Endothelial cell of umbilical vein (primary cell): Measurements from ENCODE around the gene ZNF487. TPM values are rescaled to one million over a fixed set of nuclear protein-coding genes. Genes with fewer than 3 reads are reported as not detected.

Experiments
- BruUV-seq: library from RNA; stranded (reverse); fragments of 400-500 nt; replicated peaks from 2 replicates; lab custom pipeline; 2021; lab: Mats Ljungman, UMichigan
- CTCF ChIA-PET: fragments of 300-600, 350-600 bp; sonication (Branson Sonifier 250); formaldehyde crosslinking; loops from one replicate; lab custom pipeline; 2021; ENCODE audit warnings: antibody characterized with exemption, inconsistent platforms; lab: Charles Lee
- POLR2A ChIA-PET: fragments of 300-600, 350-600 bp; sonication (Branson Sonifier 250); formaldehyde crosslinking; loops from one replicate; lab custom pipeline; 2021; ENCODE audit warnings: antibody characterized with exemption, inconsistent platforms; lab: Charles Lee
- DNase-seq: peaks from one replicate; pipeline ENCODE4 v3.0.0-alpha.2; 2011; ENCODE audit warnings: low read depth, low spot score
- FAIRE-seq: peaks from 2 replicates; lab custom pipeline; 2011; peaks lifted over from hg19 to GRCh38; lab: Jason Lieb, UNC
- H2AFZ ChIP-seq: 2 replicates; pipeline ENCODE4 v1.6.0; 2012; ENCODE audit warnings: low read depth, low read length, control low read depth, inconsistent platforms
- H3K27ac ChIP-seq: 2 replicates; pipeline ENCODE4 v1.5.1; 2011; ENCODE audit warnings: low read depth, mild to moderate bottlenecking, control low read depth, low read length, moderate library complexity; ENCODE audit not compliant: insufficient read depth
- H3K27me3 ChIP-seq, 2 experiments: 2 replicates each; pipeline versions ENCODE4 v1.6.0 to v1.6.1; 2011; ENCODE audit warnings: low read length in 2 of 2, mixed read lengths in 1 of 2; ENCODE audit not compliant: control insufficient read depth in 2 of 2, insufficient read depth in 2 of 2
- H3K36me3 ChIP-seq, 2 experiments: 2 replicates in 1 of 2; 3 replicates in 1 of 2; pipeline ENCODE4 v1.5.1; 2011; ENCODE audit warnings: low read length in 2 of 2, mild to moderate bottlenecking in 1 of 2, moderate library complexity in 1 of 2; ENCODE audit not compliant: control insufficient read depth in 2 of 2, insufficient read depth in 2 of 2; ENCODE audit errors: extremely low read depth in 1 of 2
- H3K4me1 ChIP-seq: 3 replicates; pipeline ENCODE4 v1.5.1; 2011; ENCODE audit warnings: mild to moderate bottlenecking, low read length; ENCODE audit not compliant: control insufficient read depth, insufficient read depth; ENCODE audit errors: extremely low read depth
- H3K4me2 ChIP-seq: 2 replicates; pipeline ENCODE4 v1.6.1; 2011; ENCODE audit warnings: low read length, control low read depth, mixed read lengths; ENCODE audit not compliant: insufficient read depth
- H3K4me3 ChIP-seq, 3 experiments: fragments of 200-600 bp in 1 of 3; sonication (generic), shearing (Covaris generic) in 1 of 3; replicated peaks in 1 of 3; 2 replicates each; pipeline ENCODE4 v1.5.1; 2011 to 2016; ENCODE audit warnings: control low read depth in 3 of 3, low read length in 3 of 3, mild to moderate bottlenecking in 2 of 3, inconsistent platforms in 1 of 3, low read depth in 1 of 3, moderate library complexity in 1 of 3; ENCODE audit not compliant: insufficient read depth in 1 of 3
- H3K79me2 ChIP-seq: 2 replicates; pipeline ENCODE4 v1.6.0; 2012; ENCODE audit warnings: low read length, inconsistent platforms; ENCODE audit not compliant: control insufficient read depth, insufficient read depth
- H3K9ac ChIP-seq: replicated peaks from 2 replicates; pipeline ENCODE3; 2011; ENCODE audit warnings: low read length, control low read depth; ENCODE audit not compliant: insufficient read depth; ENCODE audit errors: extremely low read depth
- H3K9me1 ChIP-seq: replicated peaks from 3 replicates; pipeline ENCODE4 v1.6.0; 2011; ENCODE audit warnings: mild to moderate bottlenecking, low read length; ENCODE audit not compliant: control insufficient read depth, insufficient read depth; ENCODE audit errors: extremely low read depth
- H3K9me3 ChIP-seq: replicated peaks from 2 replicates; pipeline ENCODE4 v1.5.1; 2012; ENCODE audit warnings: low read length, inconsistent platforms; ENCODE audit not compliant: control insufficient read depth, insufficient read depth
- H4K20me1 ChIP-seq: replicated peaks from 2 replicates; pipeline ENCODE3; 2011; ENCODE audit warnings: mild to moderate bottlenecking, low read length; ENCODE audit not compliant: control insufficient read depth, insufficient read depth; ENCODE audit errors: extremely low read depth
- CTCF ChIP-seq, 2 donors: IDR thresholded peaks; 1 replicate in 1 of 2; 2 replicates in 1 of 2; pipeline ENCODE4 v1.5.1; 2011; ENCODE audit warnings: low read length in 2 of 2, mild to moderate bottlenecking in 2 of 2, moderate library complexity in 2 of 2, control low read depth in 1 of 2, inconsistent platforms in 1 of 2, low read depth in 1 of 2; ENCODE audit not compliant: insufficient read depth in 1 of 2; ENCODE audit errors: extremely low read depth in 1 of 2
- EZH2 ChIP-seq: IDR thresholded peaks from 2 replicates; pipeline ENCODE4 v1.6.1; 2012; ENCODE audit warnings: borderline replicate concordance, low read depth, mild to moderate bottlenecking, moderate library complexity, low read length, inconsistent platforms; ENCODE audit not compliant: severe bottlenecking
- GATA2 ChIP-seq: IDR thresholded peaks from 2 replicates; pipeline ENCODE4 v1.7.0; 2011; ENCODE audit warnings: low read depth, mild to moderate bottlenecking, moderate library complexity, mixed read lengths, low read length; ENCODE audit not compliant: insufficient read length, insufficient read depth
- JUN ChIP-seq: IDR thresholded peaks from 2 replicates; pipeline ENCODE4 v1.6.1; 2011; ENCODE audit warnings: borderline replicate concordance, low read depth; ENCODE audit not compliant: insufficient read length, insufficient read depth
- MAX ChIP-seq: IDR thresholded peaks from 2 replicates; pipeline ENCODE4 v1.6.1; 2011; ENCODE audit not compliant: insufficient read depth, insufficient read length
- MYC ChIP-seq: IDR thresholded peaks from one replicate; pipeline ENCODE4 v1.6.1; 2011; ENCODE audit warnings: mild to moderate bottlenecking, low read depth, low read length
- POLR2A ChIP-seq: IDR thresholded peaks from 2 replicates; pipeline ENCODE4 v1.6.1; 2012; ENCODE audit warnings: low read depth, mild to moderate bottlenecking, control low read depth, low read length
- dilution Hi-C: fragments of 300-500 bp; cut with MboI; formaldehyde crosslinking; loops from one replicate; pipeline ENCODE4 v1.15.0; 2019; ENCODE audit warnings: low sequenced_read_pairs; ENCODE audit not compliant: extremely low pct_ligation_motif_present
- intact Hi-C: fragments of 100-400 bp; cut with micrococcal nuclease; formaldehyde crosslinking; loops from one replicate; pipeline ENCODE4 v1.10.0; 2022
- polyA plus RNA-seq, 4 experiments: library from polyadenylated mRNA; depleted of rRNA in 3 of 4; stranded (reverse) in 3 of 4; unstranded in 1 of 4; fragments of >200 nt; gene quantifications; 2 replicates each; pipeline versions ENCODE4 v1.2.1 to v1.2.3, GENCODE V29; 2011 to 2012; ENCODE audit warnings: missing spikeins in 1 of 4
- total RNA-seq: library from RNA; stranded (reverse); gene quantifications from 2 replicates; pipeline ENCODE4 v1.2.3, GENCODE V29; 2021

Gene ZNF487
- total and polyA plus RNA-seq, 2 donors (not counting 3 experiments of a cell fraction or from before 2014, with no cell fraction given), result 2.1 to 2.6 TPM

DNA sequence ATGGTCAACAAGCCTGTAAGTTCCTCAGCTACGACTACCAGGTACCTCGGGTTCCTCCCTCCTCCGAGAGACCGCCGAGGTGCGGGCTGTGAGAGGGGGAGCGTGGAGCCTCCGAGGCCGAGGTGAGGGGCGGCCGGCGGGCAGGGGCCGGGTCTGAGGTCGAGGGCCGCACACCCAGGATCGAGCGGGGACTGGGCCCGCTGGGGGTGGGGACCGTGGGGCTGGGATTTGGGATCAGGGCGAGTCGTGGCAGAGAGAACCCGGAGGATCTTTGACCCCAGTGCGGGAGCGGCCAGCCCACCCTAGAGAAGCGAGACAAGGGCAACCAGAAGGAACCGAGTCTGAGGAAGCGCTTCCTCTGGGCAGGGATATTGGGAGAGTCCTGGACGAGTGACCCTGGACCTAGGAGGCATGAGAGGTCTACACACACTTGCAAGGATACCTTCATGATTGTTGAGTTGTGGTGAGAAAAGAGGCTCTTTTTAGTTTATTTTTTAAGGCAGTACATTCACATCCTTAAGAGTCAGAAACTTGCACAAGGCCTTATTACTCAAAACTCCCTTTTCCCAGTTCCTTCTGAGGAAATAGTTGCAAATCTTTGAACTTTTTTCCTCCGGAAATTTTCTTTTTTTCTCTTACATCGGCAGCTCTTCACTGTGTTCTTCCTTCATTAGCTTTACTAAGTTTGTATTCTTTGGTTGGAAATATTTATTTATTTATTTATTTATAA, 395 bp downstream of the ZNF487 start:
- Histone ChIP-seq H4K20me1 (no peaks in the 10 kb centered on the region), H3K4me1 (peaks cover 3% of the 10 kb centered on the region), H3K4me2 (peak overlapping the region; percentile 40), H3K9me3 (no peaks in the 10 kb centered on the region), H3K9me1 (no peaks in the 10 kb centered on the region), H2AFZ (peak overlapping the region; percentile 84), H3K4me3 (peak overlapping the region; percentile 22 to 84 (median 49)), H3K27me3 (no peaks in the 10 kb centered on the region), H3K36me3 (no peaks in the 10 kb centered on the region), H3K27ac (peak overlapping the region; percentile 92), H3K79me2 (no peaks in the 10 kb centered on the region), H3K9ac (peak overlapping the region; percentile 96)
- intact Hi-C loops (no loop called here), dilution Hi-C loops (no loop called here)
- TF ChIP-seq MAX (no peak), CTCF (IDR thresholded peaks at IDR 0.05; ENCODE audit: extremely low read depth in 1 of 2, insufficient read depth in 1 of 2, low read depth in 1 of 2, low read length in 2 of 2) (no peak), GATA2 (no peak), EZH2 (no peak), MYC (no peak), JUN (no peak), POLR2A (no peak)
- ChIA-PET CTCF (interaction anchor here (0.9 to 1.6 kb wide), 5 partner anchors 14 to 47 kb away, joined by 3 to 5 read pairs (median 3); partner anchors contain the start of gene HNRNPF), POLR2A (interaction anchor here (1.1 kb wide), 1 partner anchor 17 kb away, joined by 4 read pairs; no protein-coding TSS in a partner anchor)
- no TSS peak for BruUV-seq
- FAIRE-seq (no peak), DNase-seq (peak; percentile 21)
